HG03103 (cell line): Measurements from ENCODE around the gene GLIPR1L1.

Source experiments
- ATAC-seq: cut with Tn5 transposase; IDR thresholded peaks from one replicate; pipeline ENCODE4 v1.9.1; 2021; ENCODE audit warnings: low read depth; ENCODE audit not compliant: unreplicated experiment

GLIPR1L1 gene

DNA sequence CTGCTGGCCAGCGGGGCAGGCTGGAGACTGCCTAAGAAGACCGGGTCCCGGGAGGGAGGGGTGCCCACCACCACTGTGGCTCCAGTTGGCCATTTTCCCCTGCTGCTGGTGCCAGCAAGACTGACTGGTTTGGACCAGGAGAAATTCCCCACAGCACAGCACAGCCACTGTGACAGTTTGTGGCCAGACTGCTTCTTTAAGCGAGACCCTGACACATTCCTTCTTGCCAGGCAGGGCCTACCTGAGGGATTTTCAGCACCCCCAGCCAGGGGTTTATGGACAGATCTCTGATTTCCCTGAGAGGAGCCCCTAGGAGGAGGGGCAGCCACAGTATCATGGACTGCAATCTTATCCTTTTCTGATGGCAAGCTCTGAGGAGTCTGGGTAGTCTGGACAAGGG lies 15.5 kb downstream of the GLIPR1L1 start:
- no peak for ATAC-seq

DNA sequence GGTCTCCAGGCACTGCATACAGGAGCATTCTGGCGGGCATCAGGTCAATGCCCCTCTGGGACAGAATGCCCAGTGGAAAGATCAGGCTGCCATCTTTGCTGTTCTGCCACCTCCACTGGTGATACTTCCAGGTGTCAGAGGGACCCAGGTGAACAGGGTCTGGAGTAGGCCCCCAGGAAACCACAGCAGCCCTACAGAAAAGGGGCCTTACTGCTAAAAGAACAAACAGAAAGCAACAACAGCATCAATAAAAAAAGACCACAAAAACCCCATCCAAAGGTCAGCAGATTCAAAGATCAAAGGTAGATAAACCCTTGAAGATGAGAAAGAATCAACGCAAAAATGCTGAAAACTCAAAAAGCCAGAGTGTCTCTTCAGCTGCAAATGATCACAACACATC lies 15.9 kb downstream of the GLIPR1L1 start:
- ATAC-seq = no peak

DNA sequence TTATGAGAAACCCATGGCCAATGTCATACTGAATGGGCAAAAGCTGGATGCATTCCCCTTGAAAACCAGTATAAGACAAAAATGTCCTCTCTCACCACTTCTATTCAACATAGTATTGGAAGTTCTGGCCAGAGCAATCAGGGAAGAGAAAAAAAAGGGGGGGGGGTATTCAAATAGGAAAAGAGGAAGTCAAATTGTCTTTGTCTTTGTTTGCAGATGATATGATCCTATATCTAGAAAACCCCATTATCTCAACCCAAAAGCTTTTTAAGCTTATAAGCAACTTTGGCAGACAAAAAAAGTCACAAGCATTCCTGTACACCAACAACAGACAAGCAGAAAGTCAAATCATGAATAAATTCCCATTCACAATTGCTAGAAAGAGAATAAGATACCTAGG lies 19.5 kb downstream of the GLIPR1L1 start:
- ATAC-seq = no peak

DNA sequence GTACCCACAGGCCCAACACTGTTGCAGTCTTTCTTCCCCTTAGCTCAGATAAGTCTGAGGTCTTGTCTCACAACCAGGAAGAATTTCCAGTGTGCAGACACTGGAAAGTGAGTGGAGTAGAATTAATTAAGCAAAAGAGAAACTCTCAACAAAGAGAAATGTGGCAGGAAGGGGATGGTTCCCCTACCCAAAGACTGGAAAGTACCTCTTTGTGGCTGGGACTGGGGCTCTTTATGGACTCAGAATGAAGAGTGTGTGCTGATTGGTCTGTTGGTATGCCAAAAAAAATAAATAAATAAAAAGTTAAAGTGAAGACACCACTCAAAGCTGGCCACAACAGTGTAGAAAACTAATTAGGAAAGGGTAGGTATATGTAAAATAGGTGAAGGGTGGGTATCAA lies 26.4 kb downstream of the GLIPR1L1 start:
- no peak for ATAC-seq

DNA sequence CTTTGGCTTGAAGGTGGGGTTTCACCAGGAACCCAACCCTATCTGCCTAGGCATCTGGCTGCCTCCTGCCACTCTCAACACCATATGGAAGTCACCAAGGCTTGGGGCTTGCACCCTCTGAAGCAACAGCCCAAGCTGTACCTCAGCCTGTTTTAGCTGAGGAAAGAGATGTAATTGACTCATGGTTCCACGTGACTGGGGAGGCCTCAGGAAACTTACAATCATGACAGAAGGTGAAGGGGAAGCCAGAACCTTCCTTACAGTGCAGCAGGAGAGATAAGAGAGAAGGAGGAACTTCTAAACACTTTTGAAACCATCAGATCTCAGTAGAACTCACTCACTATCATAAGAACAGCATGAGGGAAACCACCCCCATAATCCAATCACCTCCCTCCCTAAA lies 26.9 kb downstream of the GLIPR1L1 start:
- ATAC-seq = no peak

DNA sequence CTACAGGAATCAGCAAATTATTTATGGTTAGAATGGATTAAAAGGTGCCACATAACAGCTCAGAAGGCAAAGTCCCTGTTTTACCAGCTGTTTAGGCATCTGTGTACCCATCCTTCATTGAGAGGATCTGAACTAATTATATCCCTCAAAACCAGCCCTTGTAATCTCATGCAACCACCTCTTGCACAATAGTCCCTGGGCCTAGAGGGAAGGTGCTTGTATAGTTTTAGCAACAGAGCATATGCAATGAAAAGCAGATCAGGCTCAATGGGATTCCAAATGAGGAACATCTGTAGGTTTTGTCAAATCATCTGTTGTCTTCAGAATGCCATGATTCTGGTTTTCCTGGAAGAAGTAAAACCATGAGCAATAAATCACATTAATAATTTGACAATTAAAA lies 30.4 kb downstream of the GLIPR1L1 start:
- no peak for ATAC-seq

DNA sequence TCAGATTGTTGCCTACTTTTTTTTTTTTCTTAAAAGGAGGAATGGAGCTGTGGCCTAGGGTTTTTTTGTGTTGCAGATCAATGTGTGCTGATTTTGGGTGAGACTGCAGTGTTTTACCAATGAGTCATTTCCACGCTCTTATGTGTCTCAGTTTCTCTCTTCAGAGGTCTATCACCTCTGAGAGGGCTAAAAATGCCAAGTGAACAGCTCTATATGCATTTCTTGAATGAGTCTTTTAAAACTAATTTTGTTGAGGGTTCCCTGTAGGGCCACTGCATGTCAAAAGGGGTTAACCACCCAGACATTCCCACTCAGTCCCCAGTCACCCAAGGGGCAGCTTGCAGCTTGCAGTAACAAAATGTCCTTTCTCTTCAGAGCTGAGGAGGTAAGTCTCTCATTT lies 32.2 kb downstream of the GLIPR1L1 start:
- peak; percentile 66 for ATAC-seq

DNA sequence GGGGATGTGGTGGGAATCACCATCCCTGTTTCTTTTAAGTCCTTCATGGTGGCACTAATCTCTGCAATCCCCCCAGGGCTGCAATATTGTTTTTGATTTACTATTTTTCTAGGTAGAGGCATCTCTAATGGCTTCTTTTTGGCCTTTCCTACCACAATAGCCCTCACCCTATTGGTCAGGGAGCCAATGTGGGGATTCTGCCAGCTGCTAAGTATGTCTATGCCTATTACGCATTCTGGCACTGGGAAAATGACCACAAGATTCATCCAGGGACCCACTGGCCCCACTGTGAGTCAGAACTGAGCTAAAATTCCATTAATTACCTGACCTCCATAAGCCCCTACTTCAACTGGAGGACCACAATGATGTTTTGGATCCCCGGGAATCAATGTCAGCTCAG lies 40.5 kb downstream of the GLIPR1L1 start:
- ATAC-seq = no peak

DNA sequence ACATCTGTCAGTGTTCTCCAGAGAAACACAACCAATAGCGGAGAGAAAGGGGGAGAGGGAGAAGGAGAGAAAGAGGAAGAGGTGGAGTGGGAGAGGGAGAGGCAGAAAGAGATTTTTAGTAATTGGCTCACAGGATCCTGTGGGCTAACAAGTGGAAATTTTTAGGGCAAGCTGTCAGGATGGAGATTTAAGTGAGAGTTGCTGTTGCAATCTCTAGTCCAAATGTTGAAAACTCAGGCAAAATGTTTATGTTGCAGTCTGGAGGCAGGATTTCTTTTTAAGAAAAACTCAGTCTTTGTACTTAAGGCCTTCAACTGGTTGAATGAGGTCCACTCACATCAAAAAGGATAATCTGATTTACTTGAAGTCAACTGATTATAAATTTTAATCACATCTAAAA lies 43.9 kb downstream of the GLIPR1L1 start:
- ATAC-seq = no peak

DNA sequence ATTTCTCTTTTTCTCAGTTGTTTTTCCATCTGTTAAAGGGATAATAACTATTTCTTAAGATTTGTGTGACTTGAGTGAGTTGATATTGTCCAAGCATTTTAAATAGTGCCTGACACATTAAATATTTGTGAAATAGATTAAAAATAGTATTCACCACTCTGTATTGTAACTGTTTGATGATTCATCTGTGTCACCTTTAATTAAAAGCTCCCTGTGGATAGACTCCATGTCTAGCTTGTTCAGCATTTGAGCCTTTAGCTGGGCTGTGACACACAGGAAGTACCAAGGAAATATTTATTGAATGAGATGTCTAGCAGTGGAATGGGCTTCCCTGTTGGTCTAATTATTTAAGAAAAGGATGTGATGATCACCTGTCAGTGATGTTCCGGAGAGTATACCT lies 54.6 kb downstream of the GLIPR1L1 start:
- no peak for ATAC-seq

DNA sequence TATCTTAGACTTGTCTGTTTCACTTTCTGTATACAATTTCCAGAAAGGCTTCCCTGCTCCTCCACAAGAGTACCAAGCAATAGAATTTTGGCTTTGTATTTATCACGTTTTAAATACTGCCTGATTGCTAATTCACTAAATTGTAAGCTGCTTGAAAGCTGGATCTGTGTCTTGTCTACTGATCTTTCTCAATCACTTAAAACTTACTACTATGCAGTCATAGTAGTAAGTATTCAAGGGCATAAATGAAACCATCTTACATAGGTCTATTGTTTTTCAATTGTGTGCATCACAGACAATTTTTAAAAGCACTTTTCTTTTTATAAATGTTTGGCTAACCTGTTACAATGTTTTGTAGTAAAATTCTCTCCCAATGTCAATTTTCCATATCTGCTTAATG lies 55.2 kb downstream of the GLIPR1L1 start:
- ATAC-seq = no peak

DNA sequence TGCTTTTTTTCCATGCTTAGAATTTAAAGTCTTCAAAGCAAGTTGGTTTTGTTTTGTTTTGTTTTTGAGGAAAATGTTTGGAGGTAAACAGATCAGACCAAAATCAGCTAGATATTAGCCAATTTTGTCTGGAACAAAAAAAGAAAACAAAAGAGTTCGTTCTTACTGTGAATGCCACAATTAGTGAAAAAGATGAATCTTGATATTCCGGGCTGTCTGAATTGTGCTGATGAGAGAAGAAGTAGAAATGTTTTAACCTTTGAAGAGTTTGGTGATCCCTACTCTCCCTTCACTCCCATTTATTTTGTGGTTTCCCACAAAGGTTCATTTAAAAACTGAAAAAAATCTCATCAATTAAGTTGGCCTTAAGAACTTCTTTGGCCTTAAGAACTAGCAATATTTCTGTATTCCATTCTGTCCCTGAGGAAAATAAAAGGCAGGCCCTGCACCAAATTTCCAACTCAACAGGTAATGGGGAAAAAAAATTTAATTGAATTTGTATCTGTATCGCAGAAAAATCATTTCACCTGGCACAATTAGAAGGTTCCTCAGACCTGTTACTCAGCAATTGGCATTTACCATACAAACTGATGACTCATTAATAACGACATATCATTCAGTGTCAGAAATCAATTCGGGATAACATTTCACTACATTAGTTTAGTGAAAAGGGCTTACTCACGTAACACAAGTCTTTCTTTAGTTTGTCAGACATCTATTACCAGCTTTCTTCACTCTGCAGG lies 55.9 kb downstream of the GLIPR1L1 start:
- ATAC-seq = no peak

DNA sequence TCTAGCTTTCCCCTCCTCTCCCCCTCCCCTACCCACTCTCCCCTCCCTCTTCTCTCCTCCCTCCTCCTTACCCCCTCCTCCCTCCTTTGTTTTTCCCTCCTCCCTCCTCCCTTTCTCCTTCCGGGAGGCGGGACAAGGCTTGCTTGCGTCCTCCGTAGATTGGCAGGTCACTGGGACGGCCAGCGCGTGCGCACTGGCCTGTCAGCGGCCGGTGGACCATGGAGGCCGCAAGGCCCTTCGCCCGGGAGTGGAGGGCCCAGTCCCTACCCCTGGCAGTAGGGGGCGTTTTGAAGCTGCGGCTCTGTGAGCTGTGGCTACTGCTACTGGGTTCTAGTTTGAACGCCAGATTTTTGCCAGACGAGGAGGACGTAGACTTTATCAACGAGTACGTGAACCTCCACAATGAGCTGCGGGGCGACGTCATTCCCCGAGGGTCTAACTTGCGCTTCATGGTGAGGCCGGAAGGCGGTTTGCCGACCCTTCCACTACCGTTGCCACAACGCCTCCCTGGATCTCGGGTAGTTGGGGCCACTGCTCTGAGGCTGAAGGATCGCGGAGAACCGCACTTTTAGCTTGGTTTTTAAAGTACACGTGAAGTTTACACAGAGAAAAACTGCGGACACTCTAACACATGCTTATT lies 56.5 kb downstream of the GLIPR1L1 start, which contains the start of gene GLIPR1L2:
TSS of gene GLIPR1L2 (plus strand) at position 191 of the 640 bp plus-strand sequence. CDS start at position 219, 28 bp downstream.
- ATAC-seq = peak; percentile 93

DNA sequence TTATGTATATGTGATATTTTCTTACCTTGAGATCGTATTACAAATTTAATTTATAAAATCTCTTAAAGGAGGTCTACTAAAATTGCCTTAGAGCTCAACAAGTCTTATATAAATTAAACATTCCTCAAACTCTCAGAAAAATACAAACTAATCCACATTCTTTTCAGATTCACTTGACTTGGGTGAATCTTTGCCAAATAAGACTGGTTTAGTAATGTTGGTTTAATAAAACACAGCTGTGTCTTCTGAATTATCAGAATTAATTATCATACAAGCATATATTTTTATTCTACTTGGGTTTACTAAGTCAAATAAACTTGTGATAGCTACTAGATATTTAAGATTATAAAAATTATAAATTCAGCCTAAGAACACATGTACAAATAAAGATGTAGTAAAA lies 69.8 kb downstream of the GLIPR1L1 start:
- ATAC-seq = no peak

DNA sequence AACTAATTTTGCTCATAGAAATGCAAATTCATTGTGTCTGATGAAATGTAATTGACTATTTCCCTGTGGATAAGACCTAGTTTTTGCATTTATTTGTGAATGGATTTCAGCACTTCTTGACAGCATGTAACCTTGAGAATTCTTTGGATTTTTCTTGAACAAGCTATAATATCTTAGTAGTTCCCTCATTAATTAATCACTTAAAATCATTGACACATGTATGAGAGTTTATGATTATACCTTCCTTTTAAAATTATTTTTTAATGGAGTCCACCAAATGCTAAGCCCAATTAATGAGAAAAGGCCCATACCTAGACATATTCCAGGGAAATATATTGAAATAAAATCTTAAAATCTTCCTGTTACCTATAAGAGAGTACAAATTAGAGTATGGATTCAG lies 73.2 kb downstream of the GLIPR1L1 start:
- no peak for ATAC-seq

DNA sequence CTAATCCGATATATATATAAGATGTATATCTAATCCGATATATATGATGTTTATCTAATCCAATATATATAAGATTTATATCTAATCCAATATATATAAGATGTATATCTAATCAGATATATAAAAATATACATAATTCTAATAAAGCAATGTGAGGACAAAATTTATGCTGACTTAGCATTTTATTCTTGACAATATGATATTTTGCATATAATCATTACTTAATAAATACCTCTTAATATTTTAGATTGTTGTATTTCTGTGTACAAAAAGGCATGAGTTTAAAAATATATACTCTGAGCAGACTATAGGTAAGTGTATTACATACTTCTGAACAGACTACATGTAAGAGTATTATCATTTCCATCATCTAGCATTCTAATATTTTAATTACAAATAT lies 75.4 kb downstream of the GLIPR1L1 start:
- ATAC-seq = no peak

DNA sequence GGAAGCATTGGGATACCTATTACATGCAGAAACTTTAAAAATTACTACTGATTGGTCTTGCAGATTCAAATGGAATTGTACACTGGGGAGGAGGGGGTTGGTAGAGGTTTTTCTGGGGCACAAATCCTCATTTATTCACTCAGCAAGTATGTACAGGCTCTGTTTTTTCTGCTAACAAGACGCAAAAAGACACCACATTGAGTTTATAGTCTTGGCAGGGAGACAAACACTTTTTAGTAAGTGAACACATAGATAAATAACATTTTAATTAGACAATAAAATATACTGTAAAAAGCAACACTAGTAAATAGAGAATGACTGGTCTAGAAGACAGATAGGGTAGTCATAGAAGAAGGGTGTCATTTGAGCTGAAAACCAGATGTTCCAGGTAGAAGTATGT lies 80.2 kb downstream of the GLIPR1L1 start:
- no peak for ATAC-seq

DNA sequence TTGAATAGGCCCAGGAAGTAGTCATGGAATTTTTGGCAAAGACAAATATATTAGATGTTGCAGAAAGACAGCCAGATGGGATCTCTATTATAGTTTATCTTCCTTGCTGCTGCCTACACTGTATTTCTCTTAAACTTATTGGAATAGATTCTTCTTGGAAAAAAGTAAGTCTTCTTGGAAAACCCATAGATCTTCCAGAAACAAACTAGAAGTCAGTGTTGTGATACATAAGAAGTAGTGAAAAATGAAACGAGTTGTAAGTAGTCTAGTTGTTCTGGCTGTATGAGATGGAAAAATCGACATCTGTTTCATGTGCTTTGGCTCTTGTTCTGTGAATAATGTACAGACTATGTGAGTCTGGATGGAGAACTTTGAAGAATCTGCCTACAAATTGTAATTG lies 85.4 kb downstream of the GLIPR1L1 start:
- no peak for ATAC-seq
